Measurements from ENCODE around the gene MRPL10. TPM values are rescaled to one million over a fixed set of nuclear protein-coding genes. Genes with fewer than 3 reads are reported as not detected.
A peak's percentile ranks its signal among the peaks of the same experiment; 100 is the strongest.

Gene MRPL10
- total and polyA plus RNA-seq, 2 of the 8 experiments (the other 6 are each of a cell fraction or from before 2014, with no cell fraction given): 85.3 to 214 TPM

DNA sequence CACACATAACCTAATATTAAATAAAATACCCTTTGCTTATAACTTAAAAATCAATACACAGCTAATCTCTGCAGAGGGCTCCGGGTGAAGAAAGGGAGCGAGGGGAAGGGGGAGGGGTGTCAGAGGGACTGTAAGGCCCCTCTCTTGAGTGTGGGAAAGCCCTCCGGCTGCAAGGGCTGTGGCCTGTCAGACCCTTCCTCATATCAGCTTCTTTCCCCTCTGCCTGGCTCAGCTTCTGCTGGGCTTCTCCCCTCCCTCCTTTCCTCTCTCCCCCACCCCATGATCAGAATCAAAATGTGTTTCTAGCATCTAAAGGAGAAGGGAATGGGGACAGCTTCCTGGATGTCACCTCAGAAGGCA lies 14.4 kb upstream of the MRPL10 start:
- no peaks in the 10 kb centered on the region for H3K9me3 ChIP-seq (ENCODE audit: insufficient read depth in 2 of 2, low read depth in 1 of 2, low read length in 1 of 2)
- no peak overlapping the region for H2BK5ac ChIP-seq (ENCODE audit: low read depth, low read length)
- H4K20me1 ChIP-seq (replicated peaks in 1 of 2; ENCODE audit: control insufficient read depth in 1 of 2, insufficient read depth in 2 of 2, low read length in 2 of 2): peaks cover 3 to 5% of the 10 kb centered on the region in 2 experiments
- ChIA-PET CTCF (ENCODE audit: partially characterized antibody) (interaction anchor here (1.0 to 33.0 kb wide), 14 partner anchors 11 to 175 kb away, joined by 3 to 1206 read pairs (median 12); partner anchors contain the start of genes CDK5RAP3, OSBPL7, PNPO and PRR15L), POLR2A (ENCODE audit: partially characterized antibody) (interaction anchor here (0.5 to 12.4 kb wide), 5 partner anchors 27 to 72 kb away, joined by 3 to 134 read pairs (median 5); partner anchors contain the start of gene SP2)
- peak overlapping the region; percentile 11; the same call in 1 of the 2 replicates for H2BK12ac ChIP-seq (ENCODE audit: low read depth, low read length)
- H3K23ac ChIP-seq (ENCODE audit: insufficient read length): no peak overlapping the region
- no peak overlapping the region for H3K4me3 ChIP-seq (ENCODE audit: extremely low read depth in 1 of 4, insufficient read depth in 2 of 4, low read depth in 3 of 4, low read length in 4 of 4)
- H4K8ac ChIP-seq (ENCODE audit: extremely low read depth, insufficient read depth, low read length): no peak overlapping the region
- peaks cover 46 to 65% (median 59%) of the 10 kb centered on the region in 4 experiments for H3K27me3 ChIP-seq (replicated peaks in 1 of 4; ENCODE audit: control insufficient read depth in 3 of 4, extremely low read depth in 1 of 4, insufficient read depth in 3 of 4, low read length in 3 of 4)
- no peak overlapping the region for H3K4me2 ChIP-seq (ENCODE audit: insufficient read depth in 1 of 2, low read depth in 2 of 2, low read length in 2 of 2)
- DNase-seq (ENCODE audit: low read depth in 1 of 2, low spot score in 2 of 2) (no peak), FAIRE-seq (no peak)
- no peak overlapping the region for H2BK20ac ChIP-seq (ENCODE audit: low read length)
- no peaks in the 10 kb centered on the region for H3K36me3 ChIP-seq (ENCODE audit: control insufficient read depth in 2 of 4, insufficient read depth in 4 of 4, low read length in 3 of 4)
- H4K91ac ChIP-seq (replicated peaks; ENCODE audit: insufficient read length, low read length): no peak overlapping the region
- H3K56ac ChIP-seq (replicated peaks; ENCODE audit: insufficient read length, low read depth, low read length): no peak overlapping the region
- WGBS, 2 experiments (ENCODE audit: extremely low coverage in 1 of 2, insufficient coverage in 1 of 2, insufficient read length in 1 of 2, insufficient replicate concordance in 2 of 2, low coverage in 1 of 2, low lambda C conversion rate in 2 of 2, missing lambda C conversion rate in 1 of 2): 100% methylated on average over 3 of the region's 3 CpGs; no CpG with 5 or more reads in 1 of the 2 experiments
- H3K14ac ChIP-seq (ENCODE audit: insufficient read length): no peak overlapping the region
- H3K27ac ChIP-seq (ENCODE audit: low read depth, low read length): no peak overlapping the region
- H3K9ac ChIP-seq (replicated peaks in 1 of 4; ENCODE audit: extremely low read depth in 1 of 4, low read depth in 3 of 4, low read length in 3 of 4): no peak overlapping the region
- no peak overlapping the region for H2AFZ ChIP-seq (ENCODE audit: low read length)
- H3K4ac ChIP-seq (replicated peaks; ENCODE audit: insufficient read length, low read depth, low read length): no peak overlapping the region
- H2AK5ac ChIP-seq (ENCODE audit: low read depth, low read length): no peak overlapping the region
- H3K79me2 ChIP-seq (ENCODE audit: control insufficient read depth in 1 of 2, insufficient read depth in 2 of 2, low read length in 2 of 2): no peaks in the 10 kb centered on the region
- H3K4me1 ChIP-seq (replicated peaks in 1 of 4; ENCODE audit: control insufficient read depth in 3 of 4, insufficient read depth in 4 of 4, low read length in 3 of 4): peaks cover 0 to 34% (median 16%) of the 10 kb centered on the region in 4 experiments; a peak in 6 of 7 replicates
- H4K5ac ChIP-seq (ENCODE audit: insufficient read length, low read depth, low read length): no peak overlapping the region
- peaks cover 12% of the 10 kb centered on the region for H3K23me2 ChIP-seq (ENCODE audit: low read depth, low read length)
- H3K79me1 ChIP-seq (ENCODE audit: low read depth, low read length): no peaks in the 10 kb centered on the region
- no peak overlapping the region for H3K18ac ChIP-seq (ENCODE audit: extremely low read depth, low read length)
- H2BK120ac ChIP-seq (replicated peaks; ENCODE audit: low read depth, low read length): no peak overlapping the region
- peak overlapping the region; percentile 1; the same call in 1 of the 2 replicates for H2BK15ac ChIP-seq (ENCODE audit: low read length)

Data from H1 (cell line).